ENCODE results near the gene SOX5. TPM values are rescaled to one million over a fixed set of nuclear protein-coding genes. Genes with fewer than 3 reads are reported as not detected.

Gene SOX5
- total and polyA plus RNA-seq, 7 donors, result 0.17 to 2.9 (median 0.47) TPM

GRCh38 chr12:23906329-23906728, 43.1 kb downstream of the SOX5 start:
- no peaks in the 10 kb centered on the region for H3K4me1 ChIP-seq
- no peaks in the 10 kb centered on the region for H3K27me3 ChIP-seq (ENCODE audit: insufficient read depth in 3 of 3, low read length in 2 of 3)
- intact Hi-C loops (cut with DNase I), result no loop called here
- DNase-seq (no peak), ATAC-seq (no peak)
- no peaks in the 10 kb centered on the region for H3K36me3 ChIP-seq (ENCODE audit: insufficient read depth in 1 of 2, low read depth in 1 of 2)
- H3K27ac ChIP-seq, result no peak overlapping the region
- TF ChIP-seq, protein P1, sequence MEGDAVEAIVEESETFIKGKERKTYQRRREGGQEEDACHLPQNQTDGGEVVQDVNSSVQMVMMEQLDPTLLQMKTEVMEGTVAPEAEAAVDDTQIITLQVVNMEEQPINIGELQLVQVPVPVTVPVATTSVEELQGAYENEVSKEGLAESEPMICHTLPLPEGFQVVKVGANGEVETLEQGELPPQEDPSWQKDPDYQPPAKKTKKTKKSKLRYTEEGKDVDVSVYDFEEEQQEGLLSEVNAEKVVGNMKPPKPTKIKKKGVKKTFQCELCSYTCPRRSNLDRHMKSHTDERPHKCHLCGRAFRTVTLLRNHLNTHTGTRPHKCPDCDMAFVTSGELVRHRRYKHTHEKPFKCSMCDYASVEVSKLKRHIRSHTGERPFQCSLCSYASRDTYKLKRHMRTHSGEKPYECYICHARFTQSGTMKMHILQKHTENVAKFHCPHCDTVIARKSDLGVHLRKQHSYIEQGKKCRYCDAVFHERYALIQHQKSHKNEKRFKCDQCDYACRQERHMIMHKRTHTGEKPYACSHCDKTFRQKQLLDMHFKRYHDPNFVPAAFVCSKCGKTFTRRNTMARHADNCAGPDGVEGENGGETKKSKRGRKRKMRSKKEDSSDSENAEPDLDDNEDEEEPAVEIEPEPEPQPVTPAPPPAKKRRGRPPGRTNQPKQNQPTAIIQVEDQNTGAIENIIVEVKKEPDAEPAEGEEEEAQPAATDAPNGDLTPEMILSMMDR (IDR thresholded peaks at IDR 0.05), result no peak
- H3K9me3 ChIP-seq, result no peaks in the 10 kb centered on the region
- 21 to 32% (median 31%) methylated on average over 6 of the region's 6 CpGs for WGBS, 3 donors
- no peak overlapping the region for H3K4me3 ChIP-seq

DNA sequence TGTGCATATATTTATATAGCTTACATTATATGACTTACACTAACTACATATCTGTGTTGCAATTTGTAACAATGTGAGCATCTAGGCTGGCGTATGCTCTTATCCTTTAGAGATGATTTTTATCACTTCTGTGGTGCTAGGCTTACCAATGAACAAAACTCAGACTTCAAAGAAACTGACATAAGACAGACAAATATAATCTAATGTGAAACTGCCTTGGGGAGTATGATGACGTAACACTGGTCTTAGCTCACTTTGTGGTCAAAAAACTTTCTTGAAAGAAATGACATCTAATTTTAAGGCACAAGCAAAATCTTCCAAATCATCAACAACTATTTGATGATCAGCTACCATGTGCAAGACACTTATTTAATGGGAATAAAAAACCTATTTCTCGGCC, 50.0 kb downstream of the SOX5 start:
- intact Hi-C loops (cut with DNase I), result no loop called here
- DNase-seq, result no peak
- H3K4me1 ChIP-seq, result no peaks in the 10 kb centered on the region
- no peaks in the 10 kb centered on the region for H3K27me3 ChIP-seq (ENCODE audit: insufficient read depth in 3 of 3, low read length in 2 of 3)
- no peaks in the 10 kb centered on the region for H3K36me3 ChIP-seq (ENCODE audit: insufficient read depth in 1 of 2, low read depth in 1 of 2)
- ATAC-seq, result no peak
- no peak overlapping the region for H3K4me3 ChIP-seq
- H3K27ac ChIP-seq, result no peak overlapping the region
- TF ChIP-seq, protein P1 (IDR thresholded peaks at IDR 0.05), result no peak
- H3K9me3 ChIP-seq, result no peaks in the 10 kb centered on the region
- 91 to 96% (median 94%) methylated on average over 3 of the region's 3 CpGs for WGBS, 3 donors

GRCh38 chr12:23898121-23898520, 51.3 kb downstream of the SOX5 start:
- TF ChIP-seq, protein P1 (IDR thresholded peaks at IDR 0.05), result no peak
- H3K27ac ChIP-seq, result no peak overlapping the region
- no peaks in the 10 kb centered on the region for H3K4me1 ChIP-seq
- WGBS, 3 donors, result 44 to 63% (median 49%) methylated on average over 1 of the region's 1 CpG
- intact Hi-C loops (cut with DNase I), result no loop called here
- DNase-seq (no peak), ATAC-seq (no peak)
- no peaks in the 10 kb centered on the region for H3K9me3 ChIP-seq
- no peaks in the 10 kb centered on the region for H3K27me3 ChIP-seq (ENCODE audit: insufficient read depth in 3 of 3, low read length in 2 of 3)
- H3K36me3 ChIP-seq (ENCODE audit: insufficient read depth in 1 of 2, low read depth in 1 of 2), result no peaks in the 10 kb centered on the region
- no peak overlapping the region for H3K4me3 ChIP-seq

DNA sequence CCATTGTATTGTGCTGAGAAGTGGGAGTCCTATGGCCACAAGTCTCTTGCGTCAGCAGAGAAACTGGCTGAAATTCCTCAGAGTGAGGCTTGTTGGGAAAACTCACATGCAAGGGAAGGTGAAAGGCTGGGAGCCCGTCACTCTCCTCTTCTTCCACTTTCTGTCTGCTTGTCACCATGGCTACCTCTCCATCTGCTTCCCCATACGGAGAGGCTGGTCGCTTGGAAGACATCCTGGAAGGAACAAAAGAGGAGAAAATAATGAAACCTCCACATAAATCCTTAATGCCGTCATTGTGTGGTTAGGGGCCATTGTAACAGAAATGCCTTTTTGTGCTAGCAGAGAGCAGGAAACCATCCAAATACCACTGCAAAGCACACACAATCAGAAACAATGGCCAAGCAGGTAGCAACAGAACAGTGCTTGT, 53.7 kb downstream of the SOX5 start:
- intact Hi-C loops (cut with DNase I), result no loop called here
- TF ChIP-seq, protein P1 (IDR thresholded peaks at IDR 0.05), result no peak
- Histone ChIP-seq H3K4me1 (no peaks in the 10 kb centered on the region), H3K27me3 (ENCODE audit: insufficient read depth in 3 of 3, low read length in 2 of 3) (no peaks in the 10 kb centered on the region), H3K27ac (no peak overlapping the region), H3K36me3 (ENCODE audit: insufficient read depth in 1 of 2, low read depth in 1 of 2) (no peaks in the 10 kb centered on the region), H3K4me3 (no peak overlapping the region), H3K9me3 (no peaks in the 10 kb centered on the region)
- WGBS, 3 donors, result 62 to 67% (median 66%) methylated on average over 5 of the region's 5 CpGs
- ATAC-seq, result no peak
- DNase-seq, result no peak

- TF ChIP-seq, protein P1 (IDR thresholded peaks at IDR 0.05), result no peak
- Histone ChIP-seq H3K27ac (no peak overlapping the region), H3K9me3 (no peaks in the 10 kb centered on the region), H3K4me3 (no peak overlapping the region), H3K4me1 (no peaks in the 10 kb centered on the region), H3K27me3 (ENCODE audit: insufficient read depth in 3 of 3, low read length in 2 of 3) (no peaks in the 10 kb centered on the region), H3K36me3 (ENCODE audit: insufficient read depth in 1 of 2, low read depth in 1 of 2) (no peaks in the 10 kb centered on the region)
- 90 to 94% (median 92%) methylated on average over 1 of the region's 1 CpG for WGBS, 3 donors
- intact Hi-C loops (cut with DNase I), result no loop called here
- ATAC-seq (no peak), DNase-seq (no peak)
These were observed 55.9 kb downstream of the SOX5 start for GRCh38 chr12:23893611-23894010.

Measured in psoas muscle (tissue), 8 donors.